NCI-H524 treated with DMSO at 0.1 percent for 48 hours (cell line): ENCODE data around the gene HDAC4.

Experiments
- DNase-seq: peaks from one replicate; lab custom pipeline; 2025; lab: John Stamatoyannopoulos, UW

The HDAC4 gene

GRCh38 chr2:239236043-239236807, 164.6 kb downstream of the HDAC4 start:
- no peak for DNase-seq

GRCh38 chr2:239235311-239235710, 165.5 kb downstream of the HDAC4 start:
- DNase-seq, result no peak

GRCh38 chr2:239234191-239235175, 166.3 kb downstream of the HDAC4 start:
- DNase-seq, result no peak

- no peak for DNase-seq
Observed at GRCh38 chr2:239233576-239233975, 167.2 kb downstream of the HDAC4 start.

- DNase-seq, result no peak
Observed at GRCh38 chr2:239232195-239232578, 168.6 kb downstream of the HDAC4 start.

GRCh38 chr2:239231231-239232194, 169.3 kb downstream of the HDAC4 start:
- DNase-seq, result no peak

- DNase-seq, result no peak
Observed at GRCh38 chr2:239230318-239231052, 170.3 kb downstream of the HDAC4 start.

- no peak for DNase-seq
Observed at GRCh38 chr2:239229545-239230279, 171.1 kb downstream of the HDAC4 start.

GRCh38 chr2:239227661-239228371, 173.0 kb downstream of the HDAC4 start:
- no peak for DNase-seq

GRCh38 chr2:239226677-239227581, 173.9 kb downstream of the HDAC4 start:
- no peak for DNase-seq

- no peak for DNase-seq
Observed at GRCh38 chr2:239225871-239226561, 174.8 kb downstream of the HDAC4 start.

- no peak for DNase-seq
Observed at GRCh38 chr2:239225371-239225851, 175.4 kb downstream of the HDAC4 start.

GRCh38 chr2:239224955-239225354, 175.9 kb downstream of the HDAC4 start:
- no peak for DNase-seq

GRCh38 chr2:239224199-239224570, 176.6 kb downstream of the HDAC4 start:
- no peak for DNase-seq

GRCh38 chr2:239223310-239224198, 177.3 kb downstream of the HDAC4 start:
- DNase-seq, result no peak

GRCh38 chr2:239222706-239223309, 178.0 kb downstream of the HDAC4 start:
- DNase-seq, result no peak

- DNase-seq, result no peak
Observed at GRCh38 chr2:239222312-239222660, 178.5 kb downstream of the HDAC4 start.
